Osteocyte (in vitro differentiated cells): ENCODE data around the gene NSMCE4A. TPM values are rescaled to one million over a fixed set of nuclear protein-coding genes. Genes with fewer than 3 reads are reported as not detected.

Source experiments
- DNase-seq: peaks from one replicate; pipeline ENCODE4 v3.0.0; 2021; ENCODE audit warnings: mixed read lengths; ENCODE audit not compliant: unreplicated experiment; ENCODE audit errors: extremely low spot score
- H3K27ac Mint-ChIP-seq: one replicate; pipeline ENCODE4 v1.8.0; 2021; ENCODE audit warnings: mild to moderate bottlenecking, mixed read lengths; ENCODE audit not compliant: unreplicated experiment
- H3K27me3 Mint-ChIP-seq: one replicate; pipeline ENCODE4 v1.8.0; 2021; ENCODE audit warnings: mixed read lengths; ENCODE audit not compliant: unreplicated experiment
- H3K36me3 Mint-ChIP-seq: one replicate; pipeline ENCODE4 v1.8.0; 2021; ENCODE audit warnings: mixed read lengths; ENCODE audit not compliant: unreplicated experiment
- H3K4me1 Mint-ChIP-seq: one replicate; pipeline ENCODE4 v1.8.0; 2021; ENCODE audit warnings: mixed read lengths; ENCODE audit not compliant: unreplicated experiment
- H3K4me3 Mint-ChIP-seq: one replicate; pipeline ENCODE4 v1.8.0; 2021; ENCODE audit warnings: mild to moderate bottlenecking, moderate library complexity, mixed read lengths; ENCODE audit not compliant: unreplicated experiment
- H3K9me3 Mint-ChIP-seq: one replicate; pipeline ENCODE4 v1.8.0; 2021; ENCODE audit warnings: mixed read lengths; ENCODE audit not compliant: unreplicated experiment
- CTCF ChIP-seq: fragments of 200-600 bp; sonication (generic); IDR thresholded peaks from 2 replicates; pipeline ENCODE4 v1.5.0; 2021; ENCODE audit warnings: antibody characterized with exemption, mild to moderate bottlenecking, moderate library complexity
- total RNA-seq: library from RNA; stranded (reverse); gene quantifications from 2 replicates; pipeline ENCODE4 v1.2.1, GENCODE V29; 2021

The NSMCE4A gene
- total RNA-seq, 1 donor from 2014 or later = 34.3 TPM

DNA sequence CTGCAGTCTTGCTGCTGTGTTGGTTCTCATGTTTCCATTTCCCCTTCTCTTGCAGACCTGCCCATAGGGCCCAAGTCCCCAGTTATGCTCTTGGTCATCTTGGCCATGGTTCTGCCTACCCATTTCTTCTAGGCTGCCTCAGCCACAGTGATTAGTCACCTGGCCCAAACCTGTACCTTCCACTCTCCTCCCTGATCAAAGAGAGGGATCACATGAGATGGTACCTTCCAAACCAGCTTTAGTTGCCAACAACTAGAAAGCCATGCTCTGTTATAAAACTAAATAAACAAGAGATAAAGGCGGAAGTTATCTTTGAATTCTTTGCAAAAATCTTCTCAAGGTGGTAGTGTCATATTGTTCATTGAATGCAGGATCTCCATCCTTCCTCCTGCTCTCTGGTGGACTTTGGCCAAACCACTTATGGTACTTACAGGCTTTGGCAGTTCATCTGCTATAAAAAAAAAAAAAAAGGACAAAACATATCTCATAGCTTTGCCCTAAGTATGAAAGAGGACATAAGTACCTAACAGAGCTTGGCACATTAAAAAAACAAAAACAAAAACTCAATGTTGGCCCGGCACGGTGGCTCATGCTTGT, 39.7 kb upstream of the NSMCE4A start:
- no peaks in the 10 kb centered on the region for H3K4me1 Mint-ChIP-seq
- H3K9me3 Mint-ChIP-seq = no peaks in the 10 kb centered on the region
- peaks cover 30% of the 10 kb centered on the region for H3K27me3 Mint-ChIP-seq
- no peak overlapping the region for H3K4me3 Mint-ChIP-seq
- H3K36me3 Mint-ChIP-seq = no peaks in the 10 kb centered on the region
- H3K27ac Mint-ChIP-seq = no peak overlapping the region
- DNase-seq = no peak
- no peak for TF ChIP-seq CTCF

DNA sequence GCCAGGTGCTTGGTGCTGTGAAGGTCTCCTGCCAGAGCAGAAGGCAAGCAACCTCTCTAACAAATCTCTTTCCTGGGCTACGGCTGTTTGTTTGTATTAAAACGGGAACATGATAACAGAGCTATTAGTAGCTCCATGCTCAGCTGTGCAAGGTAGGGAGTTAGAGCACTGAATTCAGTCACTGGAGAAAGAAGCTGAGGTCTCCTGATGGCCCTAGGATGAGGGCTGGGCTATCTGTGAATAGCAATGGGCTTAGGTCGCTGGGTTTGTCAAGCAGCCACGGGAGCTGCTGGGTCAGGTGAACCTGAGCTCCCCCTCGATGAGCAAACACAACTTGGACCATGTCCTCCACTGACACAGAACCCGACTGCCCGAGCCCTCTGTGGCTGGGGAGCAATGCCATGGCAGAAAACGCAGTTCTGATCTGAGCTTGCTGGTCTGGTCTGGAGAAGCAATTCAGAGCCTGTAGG, 38.3 kb upstream of the NSMCE4A start:
- H3K4me1 Mint-ChIP-seq = no peaks in the 10 kb centered on the region
- no peak overlapping the region for H3K27ac Mint-ChIP-seq
- H3K36me3 Mint-ChIP-seq = no peaks in the 10 kb centered on the region
- TF ChIP-seq CTCF = no peak
- no peak overlapping the region for H3K4me3 Mint-ChIP-seq
- no peak for DNase-seq
- peaks cover 20% of the 10 kb centered on the region for H3K27me3 Mint-ChIP-seq
- H3K9me3 Mint-ChIP-seq = no peaks in the 10 kb centered on the region

DNA sequence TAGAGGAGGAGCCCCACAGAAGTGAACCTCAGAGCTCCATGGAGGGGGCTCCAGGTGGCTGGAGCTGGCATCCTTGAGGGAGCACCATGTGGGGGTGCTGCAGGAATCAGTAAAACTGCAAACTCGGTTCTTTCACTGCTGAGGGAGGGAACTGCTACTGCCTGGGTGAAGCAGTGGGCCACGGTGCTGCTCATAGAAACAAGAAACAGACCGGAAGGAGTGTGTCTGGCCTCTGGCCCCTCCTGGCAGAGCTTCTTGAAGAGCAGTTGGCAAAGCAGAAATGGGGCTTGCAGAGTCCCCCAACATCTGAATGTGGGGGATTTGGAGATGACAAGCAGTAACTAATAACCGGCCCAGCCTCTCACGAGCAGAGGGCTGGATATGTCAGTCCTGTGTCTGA, 37.7 kb upstream of the NSMCE4A start:
- Mint-ChIP-seq H3K27ac (no peak overlapping the region), H3K4me1 (no peaks in the 10 kb centered on the region), H3K4me3 (no peak overlapping the region), H3K27me3 (peaks cover 16% of the 10 kb centered on the region), H3K9me3 (no peaks in the 10 kb centered on the region), H3K36me3 (no peaks in the 10 kb centered on the region)
- no peak for DNase-seq
- TF ChIP-seq CTCF = no peak

DNA sequence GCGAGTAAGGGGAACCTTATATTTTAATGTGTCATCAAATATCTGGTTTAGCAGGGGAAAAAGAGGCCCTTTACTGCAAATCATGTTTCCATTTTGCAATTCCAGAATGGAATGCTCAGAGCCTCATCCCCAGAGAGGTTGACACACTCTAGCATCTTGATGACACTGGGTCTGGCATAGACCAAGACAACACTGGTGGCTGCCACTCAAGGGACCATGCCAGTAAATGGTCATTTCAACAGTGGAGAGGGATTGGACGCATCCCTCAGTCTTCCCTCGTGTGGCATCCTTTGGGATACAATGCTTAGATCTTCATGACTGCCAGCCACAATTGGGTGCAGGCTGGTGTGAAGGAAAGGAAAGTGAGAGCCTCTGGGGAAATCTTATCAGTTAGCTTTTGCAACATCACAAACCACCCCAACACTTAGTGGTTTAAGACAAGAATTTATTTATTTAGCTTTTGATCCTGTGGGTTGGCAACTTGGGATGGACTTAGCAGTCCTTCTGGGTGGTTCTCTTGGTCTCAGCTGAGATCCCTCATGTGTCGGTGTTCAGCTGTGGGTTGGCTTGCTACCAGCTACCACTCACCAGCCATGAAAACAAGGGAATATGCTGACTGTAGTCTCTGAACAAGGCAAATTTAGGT, 35.5 kb upstream of the NSMCE4A start:
- Mint-ChIP-seq H3K27me3 (peaks cover 9% of the 10 kb centered on the region), H3K4me3 (no peak overlapping the region), H3K9me3 (no peaks in the 10 kb centered on the region), H3K36me3 (no peaks in the 10 kb centered on the region), H3K4me1 (no peaks in the 10 kb centered on the region), H3K27ac (no peak overlapping the region)
- DNase-seq = no peak
- no peak for TF ChIP-seq CTCF

DNA sequence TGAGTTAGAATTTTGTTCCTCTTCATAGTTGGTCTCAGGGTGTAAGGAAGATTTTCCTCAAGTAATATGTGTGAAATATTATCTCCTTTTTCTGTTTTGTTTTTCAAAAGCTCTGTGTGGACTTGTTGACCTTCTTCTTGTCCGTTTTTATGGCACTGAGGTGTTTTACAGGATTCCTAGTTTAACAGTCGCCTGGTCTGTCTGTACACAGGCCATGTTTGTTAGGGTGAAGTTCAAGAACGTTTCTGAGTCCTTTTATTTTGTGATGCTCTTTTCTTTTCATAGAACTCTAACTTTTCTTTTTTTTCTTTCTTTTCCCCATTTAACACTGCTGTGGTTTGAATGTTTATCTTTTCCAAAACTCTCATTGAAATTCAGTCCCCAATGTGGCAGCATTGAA, 32.4 kb upstream of the NSMCE4A start:
- Mint-ChIP-seq H3K4me3 (no peak overlapping the region), H3K9me3 (peaks cover 7% of the 10 kb centered on the region), H3K27ac (no peak overlapping the region), H3K4me1 (no peaks in the 10 kb centered on the region), H3K36me3 (no peaks in the 10 kb centered on the region), H3K27me3 (peaks cover 2% of the 10 kb centered on the region)
- DNase-seq = no peak
- no peak for TF ChIP-seq CTCF
